HG03139 (cell line): ENCODE results near the gene CTNNA3.
"Not testable (repeated sequence)": the region's sequence is repeated elsewhere in the genome, so short reads cannot be mapped to it uniquely, and the experiment has no call there.

ENCODE experiments used
- ATAC-seq: cut with Tn5 transposase; IDR thresholded peaks from one replicate; pipeline ENCODE4 v1.9.1; 2021; ENCODE audit not compliant: unreplicated experiment

Gene CTNNA3

DNA sequence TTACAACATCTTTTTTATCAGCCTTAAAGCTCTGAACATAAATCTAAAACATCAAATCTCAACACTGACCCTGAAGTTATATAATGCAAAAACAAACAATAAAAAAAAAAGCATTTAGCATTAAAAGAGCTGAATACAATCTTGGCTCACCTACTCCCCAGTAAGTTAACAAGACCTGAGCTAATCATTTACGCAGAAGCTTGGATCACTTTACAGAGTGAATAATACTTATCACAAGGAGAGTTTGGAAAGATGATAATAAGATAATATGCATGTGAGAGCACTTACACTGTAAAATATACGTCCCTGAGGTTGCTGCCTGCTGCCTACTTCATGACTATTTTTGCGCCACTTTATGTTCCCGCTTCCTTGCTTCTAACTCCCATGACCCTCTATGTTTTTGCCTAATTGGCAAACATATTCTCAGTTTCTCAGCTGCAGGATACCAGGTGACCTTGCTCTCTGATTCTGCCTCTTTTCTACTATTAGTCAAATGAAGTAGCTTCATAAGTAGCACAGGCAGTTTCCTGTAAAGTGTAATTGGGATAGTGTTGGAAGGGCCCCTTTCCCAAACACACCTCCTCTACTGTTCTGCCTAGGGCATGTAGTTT is 436.6 kb downstream of the CTNNA3 start:
- ATAC-seq, result no peak

DNA sequence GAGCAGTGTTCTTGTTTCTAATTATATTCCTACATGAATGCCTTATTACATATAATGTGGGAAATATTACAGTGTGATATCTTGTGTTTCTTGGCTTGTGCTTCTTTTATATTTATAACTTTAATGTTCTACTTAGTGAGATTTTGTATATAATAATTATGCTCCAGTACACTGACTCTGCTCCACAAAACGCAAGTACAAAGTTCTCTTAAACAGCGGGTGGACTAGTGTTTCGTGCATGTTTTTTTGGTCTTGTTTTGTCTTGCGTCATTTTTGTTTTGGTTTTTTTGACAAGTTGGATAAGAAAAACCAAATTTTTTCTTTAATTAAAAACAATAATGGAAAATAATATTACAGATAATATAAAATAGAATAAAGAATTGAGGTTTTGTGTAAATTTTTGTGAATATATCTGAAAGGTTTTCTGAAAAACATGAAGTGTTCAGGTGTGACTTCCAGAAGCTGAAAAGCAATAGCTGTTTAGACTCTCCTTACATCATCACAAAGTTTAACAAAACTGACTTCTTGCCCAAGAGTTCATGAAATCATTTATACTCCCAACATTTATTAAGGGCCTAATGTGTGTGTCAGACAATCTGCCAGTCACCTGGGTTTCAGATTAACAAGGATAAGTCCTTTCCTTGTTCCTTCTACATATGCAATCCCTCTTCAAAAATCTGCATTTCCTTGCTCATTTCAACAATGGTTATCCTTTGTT is 438.4 kb downstream of the CTNNA3 start:
- no peak for ATAC-seq

GRCh38 chr10:67257018-67257417 is 439.0 kb downstream of the CTNNA3 start:
- ATAC-seq, result no peak

DNA sequence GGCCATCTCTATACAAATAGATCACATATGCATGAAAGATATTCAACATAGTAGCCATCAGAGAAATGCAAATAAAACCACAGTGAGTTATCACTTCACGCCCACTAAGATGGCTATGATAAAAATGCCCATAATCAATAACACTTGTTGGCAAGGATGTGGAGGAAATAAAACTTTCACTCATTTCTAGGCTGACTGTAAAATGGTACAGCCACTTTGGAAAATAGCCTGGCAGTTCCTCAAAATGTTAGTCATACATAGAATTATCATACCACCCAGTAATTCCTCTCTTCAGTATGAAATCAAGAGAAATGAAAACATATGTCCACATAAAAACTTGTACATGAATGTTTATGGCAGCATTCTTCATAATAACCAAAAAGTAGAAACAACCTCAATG is 445.3 kb downstream of the CTNNA3 start:
- no peak for ATAC-seq

DNA sequence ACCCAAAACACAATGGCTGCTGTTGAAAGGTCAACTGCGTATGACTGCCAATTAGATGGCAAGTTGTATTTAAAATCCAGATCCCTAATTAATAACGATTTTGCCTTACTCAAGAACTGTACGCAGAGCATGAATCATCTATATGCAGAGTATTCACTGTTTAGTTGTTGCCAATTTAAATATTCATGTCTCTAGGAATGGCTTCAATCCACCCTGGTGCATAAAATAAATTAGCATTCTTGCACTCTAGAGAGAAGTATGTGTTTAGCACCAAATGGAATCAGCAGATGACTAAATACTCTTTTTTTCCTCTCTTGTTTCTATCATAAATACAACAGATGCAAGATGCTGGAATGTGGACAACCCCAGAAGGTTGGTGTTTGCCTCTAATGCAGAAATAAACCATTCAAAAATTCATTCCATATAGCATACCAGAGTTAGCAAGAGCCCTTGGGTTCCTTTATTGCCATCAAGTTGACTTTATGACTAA is 449.9 kb downstream of the CTNNA3 start:
- ATAC-seq, result no peak

GRCh38 chr10:67242528-67242927 is 453.5 kb downstream of the CTNNA3 start:
- no peak for ATAC-seq

- no peak for ATAC-seq
These were observed 454.5 kb downstream of the CTNNA3 start for GRCh38 chr10:67241451-67241850.

DNA sequence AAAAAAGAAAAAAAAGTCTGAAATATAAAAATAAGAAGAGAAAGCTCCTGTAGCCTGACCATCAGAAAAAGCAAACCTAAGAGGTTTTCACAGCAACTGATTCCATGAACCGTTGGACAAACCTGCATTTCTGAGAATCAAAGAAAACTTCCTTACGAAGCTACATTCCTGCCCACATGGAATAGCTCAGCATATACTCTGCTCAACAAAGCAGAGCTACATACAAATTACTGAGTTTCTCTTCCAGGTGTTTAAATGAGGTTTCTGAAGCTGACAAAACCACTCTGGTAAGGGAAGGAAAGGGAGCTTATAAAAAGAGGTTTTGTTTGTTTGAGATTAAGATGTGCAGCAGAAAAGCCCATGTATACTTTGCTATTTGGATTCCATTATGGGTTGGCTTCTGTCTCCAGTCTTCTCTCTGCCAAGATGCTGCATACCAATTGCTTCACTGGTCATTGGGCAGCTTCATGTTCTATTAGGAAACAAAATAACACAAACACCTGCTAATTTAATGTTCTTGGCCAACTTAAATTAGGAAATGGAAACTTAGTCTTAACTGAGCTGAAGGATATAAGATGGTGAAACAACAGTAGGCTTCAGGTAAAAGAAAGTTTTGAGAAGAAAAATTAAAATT is 456.0 kb downstream of the CTNNA3 start:
- no peak for ATAC-seq

GRCh38 chr10:67230680-67231500 is 465.1 kb downstream of the CTNNA3 start:
- ATAC-seq, result not testable (repeated sequence)

DNA sequence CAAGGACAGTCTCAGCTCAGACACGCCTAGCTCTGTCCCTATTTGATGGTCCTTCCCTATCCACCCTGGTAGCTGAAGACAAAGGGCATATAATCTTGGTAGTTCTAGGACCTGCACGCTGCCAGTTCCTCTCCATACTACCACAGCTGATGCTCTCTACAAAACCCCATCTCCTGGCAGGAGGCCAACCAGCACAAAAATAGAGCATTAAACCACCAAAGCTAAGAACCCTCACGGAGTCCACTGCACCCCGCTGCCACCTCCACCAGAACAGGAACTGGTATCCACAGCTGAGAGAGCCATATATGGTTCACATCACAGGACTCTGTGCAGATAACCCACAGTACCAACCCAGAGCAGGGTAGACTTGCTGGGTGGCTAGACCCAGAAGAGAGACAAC is 470.8 kb downstream of the CTNNA3 start:
- no peak for ATAC-seq

GRCh38 chr10:67224553-67224952 is 471.4 kb downstream of the CTNNA3 start:
- no peak for ATAC-seq

GRCh38 chr10:67222934-67223333 is 473.1 kb downstream of the CTNNA3 start:
- no peak for ATAC-seq

GRCh38 chr10:67221939-67222494 is 474.0 kb downstream of the CTNNA3 start:
- no peak for ATAC-seq

DNA sequence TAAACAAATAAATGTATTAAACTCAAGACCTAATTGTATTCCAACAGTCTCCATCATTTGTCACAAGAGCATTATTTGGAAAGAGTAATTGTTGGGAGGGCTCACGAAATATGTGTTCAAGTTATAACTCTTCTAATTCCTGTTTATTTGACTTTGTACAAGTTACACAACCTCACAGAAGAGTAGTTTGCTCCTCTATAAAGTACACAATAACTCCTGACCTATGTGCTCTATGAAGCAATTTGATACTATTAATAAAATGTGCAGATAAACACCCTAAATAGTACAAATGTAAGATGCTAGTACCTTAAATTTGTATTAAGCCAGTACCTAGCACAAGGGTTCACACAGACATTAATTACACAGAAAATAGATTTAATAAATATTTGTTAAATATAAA is 484.3 kb downstream of the CTNNA3 start:
- no peak for ATAC-seq

- not testable (repeated sequence) for ATAC-seq
These were observed 488.1 kb downstream of the CTNNA3 start for GRCh38 chr10:67207923-67208322.

DNA sequence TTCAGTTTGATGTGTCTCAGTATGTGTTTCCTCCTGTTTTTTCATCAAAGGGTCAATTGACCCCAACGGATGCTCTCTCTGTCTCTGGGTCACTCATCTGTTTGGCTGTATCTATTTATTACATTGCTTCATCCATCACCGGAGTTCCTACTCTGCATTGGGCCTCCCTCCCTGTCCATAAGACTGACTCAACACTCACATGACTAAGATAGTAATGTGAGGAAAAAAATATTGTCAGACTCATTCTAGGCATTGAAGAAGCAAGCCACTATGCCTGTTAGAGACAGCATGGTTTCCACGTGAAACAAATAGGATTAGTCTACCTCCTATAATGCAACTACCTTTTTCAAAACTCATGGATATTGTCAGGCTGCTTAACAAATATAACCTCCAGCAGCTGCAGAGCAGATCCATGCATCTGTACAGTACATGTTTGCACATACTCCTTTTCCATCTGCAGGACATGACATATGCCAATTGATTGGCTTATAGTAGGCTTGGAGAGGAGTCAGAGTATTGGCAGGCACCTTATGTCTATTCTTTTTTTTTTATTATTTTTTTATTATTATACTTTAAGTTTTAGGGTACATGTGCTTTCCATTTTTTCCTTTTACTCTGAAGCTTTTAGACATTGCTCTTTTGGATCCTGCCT is 495.0 kb downstream of the CTNNA3 start:
- no peak for ATAC-seq

DNA sequence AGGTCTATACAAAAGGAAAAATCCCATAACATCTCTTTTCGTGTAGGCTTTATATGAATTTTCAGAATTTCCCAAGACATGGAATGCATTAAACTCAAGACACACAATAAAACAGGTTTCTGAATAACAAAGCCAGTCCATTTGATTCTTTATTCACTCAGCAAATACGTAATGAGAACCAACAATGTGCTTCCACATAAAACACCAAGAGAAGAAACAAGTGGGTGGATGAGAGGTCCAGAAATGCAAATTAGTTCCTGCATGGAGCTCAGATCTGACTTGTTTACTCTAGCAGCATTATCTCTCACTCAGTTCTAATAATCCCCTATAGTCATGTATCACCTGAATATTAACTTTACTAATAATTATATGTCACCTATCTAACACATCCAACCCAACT is 520.6 kb downstream of the CTNNA3 start:
- ATAC-seq, result no peak

DNA sequence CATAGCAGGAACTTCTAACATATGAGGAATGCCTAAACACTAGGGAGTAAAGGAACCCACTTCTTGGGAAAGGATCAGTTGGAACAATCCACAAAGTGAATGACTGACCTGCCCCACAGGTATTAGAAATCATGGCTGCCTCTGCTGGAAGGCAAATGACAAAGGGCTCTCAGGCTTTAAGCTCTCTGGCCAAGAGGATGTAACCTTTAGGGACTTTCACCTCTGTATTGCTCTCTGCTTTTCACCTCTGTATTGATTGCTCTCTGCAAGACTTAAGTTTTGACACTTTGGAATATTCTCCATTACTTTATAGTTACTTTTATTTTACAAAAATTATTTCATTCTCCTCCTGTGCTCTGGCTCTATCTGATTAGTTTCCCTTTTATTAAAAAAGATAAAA is 522.2 kb downstream of the CTNNA3 start:
- ATAC-seq, result no peak

DNA sequence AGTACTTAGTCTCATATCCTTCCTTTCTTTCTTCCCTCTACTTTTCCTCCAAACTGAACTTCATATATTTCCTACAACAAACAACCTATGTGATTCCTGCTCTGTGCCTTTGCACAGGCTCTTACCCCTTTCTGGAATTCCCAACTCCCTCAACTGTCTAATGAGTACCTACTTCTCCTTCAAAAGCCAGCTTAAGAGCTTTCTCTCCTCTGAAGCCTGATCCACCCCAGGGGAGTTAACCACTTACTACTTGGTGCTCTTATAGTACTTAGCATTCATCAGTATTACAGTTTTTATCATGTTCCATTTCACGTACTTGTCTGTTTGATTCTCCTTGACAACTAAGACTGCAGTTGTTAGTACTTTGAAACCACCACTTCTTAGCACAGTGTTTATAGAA is 524.0 kb downstream of the CTNNA3 start:
- ATAC-seq, result no peak

DNA sequence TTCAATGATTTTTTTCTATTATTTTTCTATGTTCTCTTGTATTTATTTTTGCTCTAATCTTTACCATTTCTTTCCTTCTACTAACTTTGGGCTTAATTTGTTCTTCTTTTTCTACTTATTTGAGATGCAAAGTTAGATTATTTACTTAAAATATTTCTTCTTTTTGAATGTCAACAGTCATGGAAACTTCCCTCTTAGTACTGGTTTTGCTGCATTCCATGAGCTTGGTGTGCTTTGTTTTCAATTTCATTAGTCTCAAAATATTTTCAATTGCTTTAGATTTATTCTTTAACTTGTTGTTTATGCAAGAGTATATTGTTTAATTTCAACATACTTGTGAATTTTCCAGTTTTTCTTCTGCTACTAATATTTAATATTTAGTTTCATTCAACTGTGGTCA is 539.8 kb downstream of the CTNNA3 start:
- no peak for ATAC-seq

- ATAC-seq, result no peak
These were observed 544.5 kb downstream of the CTNNA3 start for GRCh38 chr10:67151471-67151870.
